Mesenchymal stem cell (in vitro differentiated cells and primary cell): ENCODE measurements around the gene POT1.
A peak's percentile ranks its signal among the peaks of the same experiment; 100 is the strongest.

Source experiments
- DNase-seq: peaks from one replicate; pipeline ENCODE4 v3.0.0-alpha.2; 2013
- H2AFZ ChIP-seq: one replicate; pipeline ENCODE4 v1.6.1; 2013; ENCODE audit warnings: low read depth, mild to moderate bottlenecking, control low read depth, inconsistent platforms, low read length, moderate library complexity
- H2AK5ac ChIP-seq: 2 replicates; pipeline ENCODE4 v1.6.1; 2013; ENCODE audit warnings: low read length, moderate library complexity, mild to moderate bottlenecking, inconsistent platforms; ENCODE audit not compliant: severe bottlenecking
- H2BK120ac ChIP-seq: one replicate; pipeline ENCODE4 v1.6.1; 2013; ENCODE audit warnings: low read depth, mild to moderate bottlenecking, inconsistent platforms, low read length, moderate library complexity
- H2BK12ac ChIP-seq, 2 experiments: one replicate each; pipeline ENCODE4 v1.6.1; 2013; ENCODE audit warnings: inconsistent platforms in 2 of 2, low read length in 2 of 2, mild to moderate bottlenecking in 2 of 2, moderate library complexity in 2 of 2, control low read depth in 1 of 2
- H2BK15ac ChIP-seq: one replicate; pipeline ENCODE4 v1.6.1; 2013; ENCODE audit warnings: mild to moderate bottlenecking, low read depth, inconsistent platforms; ENCODE audit not compliant: poor library complexity, severe bottlenecking
- H2BK5ac ChIP-seq: 2 replicates; pipeline ENCODE4 v1.6.1; 2013; ENCODE audit warnings: low read depth, mild to moderate bottlenecking, low read length, control low read depth, inconsistent platforms; ENCODE audit not compliant: poor library complexity, severe bottlenecking
- H3K14ac ChIP-seq, 2 experiments: one replicate each; pipeline ENCODE4 v1.6.1; 2013; ENCODE audit warnings: inconsistent platforms in 2 of 2, low read length in 2 of 2, control low read depth in 1 of 2, mild to moderate bottlenecking in 1 of 2, moderate library complexity in 1 of 2
- H3K18ac ChIP-seq, 2 experiments: one replicate each; pipeline ENCODE4 v1.6.1; 2013; ENCODE audit warnings: inconsistent platforms in 2 of 2, low read length in 2 of 2, control low read depth in 1 of 2, low read depth in 1 of 2, mild to moderate bottlenecking in 1 of 2
- H3K23ac ChIP-seq, 2 experiments: one replicate each; pipeline ENCODE4 v1.6.1; 2013; ENCODE audit warnings: inconsistent platforms in 2 of 2, low read length in 2 of 2, mild to moderate bottlenecking in 2 of 2, moderate library complexity in 2 of 2, control low read depth in 1 of 2
- H3K27ac ChIP-seq: 2 replicates; pipeline ENCODE4 v1.5.1; 2013; ENCODE audit warnings: mild to moderate bottlenecking, moderate library complexity, low read length, control low read depth, inconsistent platforms; ENCODE audit not compliant: poor library complexity, severe bottlenecking
- H3K27me3 ChIP-seq, 2 experiments: 2 replicates each; pipeline versions ENCODE4 v1.6.1 to v1.7.0; 2013; ENCODE audit warnings: low read length in 2 of 2, mild to moderate bottlenecking in 2 of 2, moderate library complexity in 2 of 2, control low read depth in 1 of 2, inconsistent platforms in 1 of 2; ENCODE audit not compliant: control insufficient read depth in 1 of 2, insufficient read depth in 1 of 2
- H3K36me3 ChIP-seq, 2 experiments: 2 replicates each; pipeline versions ENCODE4 v1.6.1 to v1.7.0; 2013; ENCODE audit warnings: low read length in 2 of 2, control low read depth in 1 of 2, inconsistent platforms in 1 of 2, low read depth in 1 of 2, mild to moderate bottlenecking in 1 of 2; ENCODE audit not compliant: insufficient read depth in 2 of 2, control insufficient read depth in 1 of 2
- H3K4ac ChIP-seq, 2 experiments: one replicate each; pipeline ENCODE4 v1.6.1; 2013; ENCODE audit warnings: inconsistent platforms in 2 of 2, low read length in 2 of 2, mild to moderate bottlenecking in 2 of 2, moderate library complexity in 2 of 2, control low read depth in 1 of 2, low read depth in 1 of 2
- H3K4me1 ChIP-seq: 2 replicates; pipeline ENCODE4 v1.6.1; 2013; ENCODE audit warnings: low read depth, low read length, control low read depth; ENCODE audit not compliant: control insufficient read depth, insufficient read depth
- H3K4me2 ChIP-seq: 2 replicates; pipeline ENCODE4 v1.6.1; 2013; ENCODE audit warnings: low read length, mild to moderate bottlenecking, inconsistent platforms; ENCODE audit not compliant: poor library complexity, severe bottlenecking
- H3K4me3 ChIP-seq, 2 experiments: 2 replicates each; pipeline versions ENCODE4 v1.5.1 to v1.7.0; 2013; ENCODE audit warnings: low read length in 2 of 2, mild to moderate bottlenecking in 2 of 2, control low read depth in 1 of 2, low read depth in 1 of 2; ENCODE audit not compliant: insufficient read depth in 1 of 2
- H3K79me1 ChIP-seq: replicated peaks from 2 replicates; pipeline ENCODE4 v1.6.1; 2013; ENCODE audit warnings: mild to moderate bottlenecking, control low read depth, low read length, inconsistent platforms; ENCODE audit not compliant: poor library complexity, severe bottlenecking
- H3K9ac ChIP-seq: 2 replicates; pipeline ENCODE4 v1.7.0; 2013; ENCODE audit warnings: mild to moderate bottlenecking, low read length, moderate library complexity
- H3K9me3 ChIP-seq: 2 replicates; pipeline ENCODE4 v1.7.0; 2013; ENCODE audit warnings: mild to moderate bottlenecking, low read length; ENCODE audit not compliant: control insufficient read depth
- H4K8ac ChIP-seq: one replicate; pipeline ENCODE4 v1.6.1; 2013; ENCODE audit warnings: inconsistent platforms, mild to moderate bottlenecking, low read length, moderate library complexity
- H4K91ac ChIP-seq: one replicate; pipeline ENCODE4 v1.6.1; 2013; ENCODE audit warnings: mild to moderate bottlenecking, low read length, inconsistent platforms
- WGBS: methylation state at CpG from one replicate; pipeline ENCODE4 v1.1.7; 2013; ENCODE audit warnings: mixed read lengths; 5-methylcytosine and 5-hydroxymethylcytosine counted together

POT1 gene

GRCh38 chr7:124908259-124908658 is 21.4 kb downstream of the POT1 start:
- H3K18ac ChIP-seq, result no peak overlapping the region
- no peak overlapping the region for H3K4me3 ChIP-seq
- no peak overlapping the region for H3K4me2 ChIP-seq
- no peak overlapping the region for H3K14ac ChIP-seq
- H2BK120ac ChIP-seq, result no peak overlapping the region
- H3K23ac ChIP-seq, result no peak overlapping the region
- no peak overlapping the region for H3K4ac ChIP-seq
- DNase-seq, result no peak
- no peak overlapping the region for H2AK5ac ChIP-seq
- no peak overlapping the region for H2BK5ac ChIP-seq
- H4K8ac ChIP-seq, result no peak overlapping the region
- H3K36me3 ChIP-seq, result peaks cover 0 to 12% of the 10 kb centered on the region in 2 experiments
- no peaks in the 10 kb centered on the region for H3K9me3 ChIP-seq
- no peak overlapping the region for H3K27ac ChIP-seq
- H3K4me1 ChIP-seq, result no peaks in the 10 kb centered on the region
- no peaks in the 10 kb centered on the region for H3K27me3 ChIP-seq
- no peak overlapping the region for H3K9ac ChIP-seq
- H2BK12ac ChIP-seq, result no peak overlapping the region
- H4K91ac ChIP-seq, result no peak overlapping the region
- H3K79me1 ChIP-seq, result peaks cover 8% of the 10 kb centered on the region
- H2AFZ ChIP-seq, result no peak overlapping the region
- no peak overlapping the region for H2BK15ac ChIP-seq

GRCh38 chr7:124907490-124907889 is 22.1 kb downstream of the POT1 start:
- DNase-seq, result no peak
- Histone ChIP-seq H2BK15ac (no peak overlapping the region), H3K4me2 (no peak overlapping the region), H3K18ac (no peak overlapping the region), H2BK5ac (no peak overlapping the region), H2BK120ac (no peak overlapping the region), H3K23ac (no peak overlapping the region), H3K79me1 (peaks cover 4% of the 10 kb centered on the region), H2BK12ac (no peak overlapping the region), H3K4ac (no peak overlapping the region), H2AK5ac (no peak overlapping the region), H3K27ac (no peak overlapping the region), H3K4me1 (no peaks in the 10 kb centered on the region), H3K36me3 (peaks cover 0 to 4% of the 10 kb centered on the region in 2 experiments), H4K8ac (no peak overlapping the region), H4K91ac (no peak overlapping the region), H3K14ac (no peak overlapping the region), H3K4me3 (no peak overlapping the region), H3K9ac (no peak overlapping the region), H3K9me3 (no peaks in the 10 kb centered on the region), H3K27me3 (no peaks in the 10 kb centered on the region), H2AFZ (no peak overlapping the region)
- no CpG with 5 or more reads among the region's 1 CpG for WGBS

GRCh38 chr7:124898531-124898930 is 31.1 kb downstream of the POT1 start:
- Histone ChIP-seq H2BK120ac (no peak overlapping the region), H3K18ac (no peak overlapping the region), H3K14ac (no peak overlapping the region), H3K4me3 (no peak overlapping the region), H4K8ac (no peak overlapping the region), H4K91ac (no peak overlapping the region), H3K9ac (no peak overlapping the region), H3K27me3 (no peaks in the 10 kb centered on the region), H3K4me1 (no peaks in the 10 kb centered on the region), H3K4me2 (no peak overlapping the region), H3K23ac (no peak overlapping the region), H2AK5ac (no peak overlapping the region), H2BK12ac (no peak overlapping the region), H3K36me3 (peaks cover 9 to 29% of the 10 kb centered on the region in 2 experiments), H3K79me1 (peaks cover 10% of the 10 kb centered on the region), H2AFZ (no peak overlapping the region), H3K9me3 (no peaks in the 10 kb centered on the region), H3K4ac (no peak overlapping the region), H2BK5ac (no peak overlapping the region), H3K27ac (no peak overlapping the region), H2BK15ac (no peak overlapping the region)
- no CpG with 5 or more reads among the region's 1 CpG for WGBS
- peak; percentile 29 for DNase-seq

- Histone ChIP-seq H2BK12ac (no peak overlapping the region), H4K91ac (no peak overlapping the region), H3K4ac (no peak overlapping the region), H3K18ac (no peak overlapping the region), H3K4me2 (no peak overlapping the region), H3K27me3 (no peaks in the 10 kb centered on the region), H3K4me3 (no peak overlapping the region), H3K79me1 (peaks cover 9% of the 10 kb centered on the region), H3K23ac (no peak overlapping the region), H2BK15ac (no peak overlapping the region), H2BK5ac (no peak overlapping the region), H3K27ac (no peak overlapping the region), H3K36me3 (peaks cover 6 to 46% of the 10 kb centered on the region in 2 experiments), H2AK5ac (no peak overlapping the region), H4K8ac (no peak overlapping the region), H2BK120ac (no peak overlapping the region), H2AFZ (no peak overlapping the region), H3K4me1 (no peaks in the 10 kb centered on the region), H3K9me3 (no peaks in the 10 kb centered on the region), H3K14ac (no peak overlapping the region), H3K9ac (no peak overlapping the region)
- WGBS, result no CpG with 5 or more reads among the region's 3 CpGs
- DNase-seq, result no peak
Observed at GRCh38 chr7:124896001-124896400, 33.6 kb downstream of the POT1 start.
